Endothelial cell of umbilical vein (primary cell): ENCODE data around the gene LCN9. TPM values are rescaled to one million over a fixed set of nuclear protein-coding genes. Genes with fewer than 3 reads are reported as not detected.

ENCODE experiments used
- BruUV-seq: library from RNA; stranded (reverse); fragments of 400-500 nt; replicated peaks from 2 replicates; lab custom pipeline; 2021; lab: Mats Ljungman, UMichigan
- CTCF ChIA-PET: fragments of 300-600, 350-600 bp; sonication (Branson Sonifier 250); formaldehyde crosslinking; loops from one replicate; lab custom pipeline; 2021; ENCODE audit warnings: antibody characterized with exemption, inconsistent platforms; lab: Charles Lee
- POLR2A ChIA-PET: fragments of 300-600, 350-600 bp; sonication (Branson Sonifier 250); formaldehyde crosslinking; loops from one replicate; lab custom pipeline; 2021; ENCODE audit warnings: antibody characterized with exemption, inconsistent platforms; lab: Charles Lee
- DNase-seq: peaks from one replicate; pipeline ENCODE4 v3.0.0-alpha.2; 2011; ENCODE audit warnings: low read depth, low spot score
- FAIRE-seq: peaks from 2 replicates; lab custom pipeline; 2011; peaks lifted over from hg19 to GRCh38; lab: Jason Lieb, UNC
- H2AFZ ChIP-seq: 2 replicates; pipeline ENCODE4 v1.6.0; 2012; ENCODE audit warnings: low read depth, low read length, control low read depth, inconsistent platforms
- H3K27ac ChIP-seq: 2 replicates; pipeline ENCODE4 v1.5.1; 2011; ENCODE audit warnings: low read depth, mild to moderate bottlenecking, control low read depth, low read length, moderate library complexity; ENCODE audit not compliant: insufficient read depth
- H3K27me3 ChIP-seq, 2 experiments: 2 replicates each; pipeline versions ENCODE4 v1.6.0 to v1.6.1; 2011; ENCODE audit warnings: low read length in 2 of 2, mixed read lengths in 1 of 2; ENCODE audit not compliant: control insufficient read depth in 2 of 2, insufficient read depth in 2 of 2
- H3K36me3 ChIP-seq, 2 experiments: 2 replicates in 1 of 2; 3 replicates in 1 of 2; pipeline ENCODE4 v1.5.1; 2011; ENCODE audit warnings: low read length in 2 of 2, mild to moderate bottlenecking in 1 of 2, moderate library complexity in 1 of 2; ENCODE audit not compliant: control insufficient read depth in 2 of 2, insufficient read depth in 2 of 2; ENCODE audit errors: extremely low read depth in 1 of 2
- H3K4me1 ChIP-seq: 3 replicates; pipeline ENCODE4 v1.5.1; 2011; ENCODE audit warnings: mild to moderate bottlenecking, low read length; ENCODE audit not compliant: control insufficient read depth, insufficient read depth; ENCODE audit errors: extremely low read depth
- H3K4me2 ChIP-seq: 2 replicates; pipeline ENCODE4 v1.6.1; 2011; ENCODE audit warnings: low read length, control low read depth, mixed read lengths; ENCODE audit not compliant: insufficient read depth
- H3K4me3 ChIP-seq, 3 experiments: fragments of 200-600 bp in 1 of 3; sonication (generic), shearing (Covaris generic) in 1 of 3; replicated peaks in 1 of 3; 2 replicates each; pipeline ENCODE4 v1.5.1; 2011 to 2016; ENCODE audit warnings: control low read depth in 3 of 3, low read length in 3 of 3, mild to moderate bottlenecking in 2 of 3, inconsistent platforms in 1 of 3, low read depth in 1 of 3, moderate library complexity in 1 of 3; ENCODE audit not compliant: insufficient read depth in 1 of 3
- H3K79me2 ChIP-seq: 2 replicates; pipeline ENCODE4 v1.6.0; 2012; ENCODE audit warnings: low read length, inconsistent platforms; ENCODE audit not compliant: control insufficient read depth, insufficient read depth
- H3K9ac ChIP-seq: replicated peaks from 2 replicates; pipeline ENCODE3; 2011; ENCODE audit warnings: low read length, control low read depth; ENCODE audit not compliant: insufficient read depth; ENCODE audit errors: extremely low read depth
- H3K9me1 ChIP-seq: replicated peaks from 3 replicates; pipeline ENCODE4 v1.6.0; 2011; ENCODE audit warnings: mild to moderate bottlenecking, low read length; ENCODE audit not compliant: control insufficient read depth, insufficient read depth; ENCODE audit errors: extremely low read depth
- H3K9me3 ChIP-seq: replicated peaks from 2 replicates; pipeline ENCODE4 v1.5.1; 2012; ENCODE audit warnings: low read length, inconsistent platforms; ENCODE audit not compliant: control insufficient read depth, insufficient read depth
- H4K20me1 ChIP-seq: replicated peaks from 2 replicates; pipeline ENCODE3; 2011; ENCODE audit warnings: mild to moderate bottlenecking, low read length; ENCODE audit not compliant: control insufficient read depth, insufficient read depth; ENCODE audit errors: extremely low read depth
- EZH2 ChIP-seq: IDR thresholded peaks from 2 replicates; pipeline ENCODE4 v1.6.1; 2012; ENCODE audit warnings: borderline replicate concordance, low read depth, mild to moderate bottlenecking, moderate library complexity, low read length, inconsistent platforms; ENCODE audit not compliant: severe bottlenecking
- FOS ChIP-seq: IDR thresholded peaks from 2 replicates; pipeline ENCODE4 v1.6.1; 2011; ENCODE audit warnings: mild to moderate bottlenecking, low read length, moderate library complexity, borderline replicate concordance; ENCODE audit not compliant: insufficient read depth
- GATA2 ChIP-seq: IDR thresholded peaks from 2 replicates; pipeline ENCODE4 v1.7.0; 2011; ENCODE audit warnings: low read depth, mild to moderate bottlenecking, moderate library complexity, mixed read lengths, low read length; ENCODE audit not compliant: insufficient read length, insufficient read depth
- JUN ChIP-seq: IDR thresholded peaks from 2 replicates; pipeline ENCODE4 v1.6.1; 2011; ENCODE audit warnings: borderline replicate concordance, low read depth; ENCODE audit not compliant: insufficient read length, insufficient read depth
- MYC ChIP-seq: IDR thresholded peaks from one replicate; pipeline ENCODE4 v1.6.1; 2011; ENCODE audit warnings: mild to moderate bottlenecking, low read depth, low read length
- POLR2A ChIP-seq: IDR thresholded peaks from 2 replicates; pipeline ENCODE4 v1.6.1; 2012; ENCODE audit warnings: low read depth, mild to moderate bottlenecking, control low read depth, low read length
- POLR2AphosphoS5 ChIP-seq: IDR thresholded peaks from 2 replicates; pipeline ENCODE4 v1.6.1; 2012; ENCODE audit warnings: low read depth, mild to moderate bottlenecking, control low read depth, low read length, moderate library complexity; ENCODE audit not compliant: insufficient read depth
- dilution Hi-C: fragments of 300-500 bp; cut with MboI; formaldehyde crosslinking; loops from one replicate; pipeline ENCODE4 v1.15.0; 2019; ENCODE audit warnings: low sequenced_read_pairs; ENCODE audit not compliant: extremely low pct_ligation_motif_present
- intact Hi-C: fragments of 100-400 bp; cut with micrococcal nuclease; formaldehyde crosslinking; loops from one replicate; pipeline ENCODE4 v1.10.0; 2022
- polyA plus RNA-seq, 4 experiments: library from polyadenylated mRNA; depleted of rRNA in 3 of 4; stranded (reverse) in 3 of 4; unstranded in 1 of 4; fragments of >200 nt; gene quantifications; 2 replicates each; pipeline versions ENCODE4 v1.2.1 to v1.2.3, GENCODE V29; 2011 to 2012; ENCODE audit warnings: missing spikeins in 1 of 4
- total RNA-seq: library from RNA; stranded (reverse); gene quantifications from 2 replicates; pipeline ENCODE4 v1.2.3, GENCODE V29; 2021
- TF ChIP-seq, protein P1 (sequence below): IDR thresholded peaks from 2 replicates; pipeline ENCODE4 v1.6.1; 2011; ENCODE audit not compliant: insufficient read depth, insufficient read length
- TF ChIP-seq, protein P2 (sequence below), 2 donors: IDR thresholded peaks; 1 replicate in 1 of 2; 2 replicates in 1 of 2; pipeline ENCODE4 v1.5.1; 2011; ENCODE audit warnings: low read length in 2 of 2, mild to moderate bottlenecking in 2 of 2, moderate library complexity in 2 of 2, control low read depth in 1 of 2, inconsistent platforms in 1 of 2, low read depth in 1 of 2; ENCODE audit not compliant: insufficient read depth in 1 of 2; ENCODE audit errors: extremely low read depth in 1 of 2

The LCN9 gene
- total and polyA plus RNA-seq, 2 donors (not counting 3 experiments of a cell fraction or from before 2014, with no cell fraction given): not detected

DNA sequence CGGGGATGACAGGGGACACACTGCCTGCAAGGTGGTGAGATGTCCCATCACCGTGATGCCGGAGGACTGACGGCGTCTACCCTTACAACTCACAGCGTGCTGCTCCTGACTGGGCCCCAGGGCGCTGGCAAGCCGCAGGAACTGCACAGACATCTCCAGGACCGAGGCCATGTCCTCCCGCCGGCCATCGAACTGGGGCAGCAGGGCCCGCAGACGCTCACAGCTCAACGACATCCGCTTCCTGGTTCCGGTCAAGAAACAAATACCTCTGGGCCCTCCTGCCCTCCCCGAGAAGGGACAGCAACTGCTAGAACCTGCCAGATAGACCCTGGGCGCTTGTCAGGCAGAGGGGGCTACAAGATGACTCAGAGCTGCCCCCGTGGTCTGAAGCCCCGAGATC is 35.1 kb downstream of the LCN9 start:
- H3K9me3 ChIP-seq: no peaks in the 10 kb centered on the region
- peaks cover 2% of the 10 kb centered on the region for H3K4me1 ChIP-seq
- FAIRE-seq (no peak), DNase-seq (no peak)
- dilution Hi-C loops: no loop called here
- H3K4me3 ChIP-seq: no peak overlapping the region
- no peaks in the 10 kb centered on the region for H3K79me2 ChIP-seq
- CTCF ChIA-PET: no interaction called here
- H3K9me1 ChIP-seq: no peaks in the 10 kb centered on the region
- no peak overlapping the region for H3K9ac ChIP-seq
- no peaks in the 10 kb centered on the region for H4K20me1 ChIP-seq
- no peaks in the 10 kb centered on the region for H3K36me3 ChIP-seq
- H2AFZ ChIP-seq: no peak overlapping the region
- no peak overlapping the region for H3K4me2 ChIP-seq
- POLR2A ChIA-PET: no interaction called here
- intact Hi-C loops: no loop called here
- H3K27ac ChIP-seq: no peak overlapping the region
- no TSS peak for BruUV-seq
- H3K27me3 ChIP-seq: peaks cover 0 to 2% of the 10 kb centered on the region in 2 experiments
- TF ChIP-seq POLR2A (no peak), JUN (no peak), MYC (no peak), POLR2AphosphoS5 (no peak), GATA2 (no peak), EZH2 (no peak)
- TF ChIP-seq, protein P1, sequence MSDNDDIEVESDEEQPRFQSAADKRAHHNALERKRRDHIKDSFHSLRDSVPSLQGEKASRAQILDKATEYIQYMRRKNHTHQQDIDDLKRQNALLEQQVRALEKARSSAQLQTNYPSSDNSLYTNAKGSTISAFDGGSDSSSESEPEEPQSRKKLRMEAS: no peak

DNA sequence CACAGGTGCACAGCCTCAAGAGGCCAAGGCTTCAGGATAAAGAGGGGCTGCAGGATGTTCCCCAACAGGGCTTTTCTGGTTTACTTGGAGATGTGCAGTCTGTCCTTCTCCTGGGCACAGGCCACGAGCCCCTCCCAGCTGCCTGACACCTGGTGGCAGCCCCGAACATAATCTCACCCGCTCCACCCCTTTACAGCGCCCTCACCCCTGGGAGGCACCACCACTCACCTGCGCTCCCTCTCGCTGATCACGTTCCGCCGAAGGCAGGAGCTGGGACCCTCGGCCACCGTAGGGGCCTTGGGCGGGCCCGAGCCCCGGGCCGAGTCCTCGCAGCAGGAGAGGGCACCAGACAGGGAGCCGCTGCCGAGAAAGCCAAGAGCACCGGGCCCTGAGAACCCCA is 35.7 kb downstream of the LCN9 start:
- Histone ChIP-seq H3K4me3 (no peak overlapping the region), H3K9me1 (no peaks in the 10 kb centered on the region), H3K36me3 (no peaks in the 10 kb centered on the region), H3K27me3 (peaks cover 0 to 2% of the 10 kb centered on the region in 2 experiments), H3K27ac (no peak overlapping the region), H4K20me1 (no peaks in the 10 kb centered on the region), H3K4me1 (peaks cover 2% of the 10 kb centered on the region), H3K79me2 (no peaks in the 10 kb centered on the region), H3K4me2 (no peak overlapping the region), H2AFZ (no peak overlapping the region), H3K9ac (no peak overlapping the region), H3K9me3 (no peaks in the 10 kb centered on the region)
- intact Hi-C loops: no loop called here
- DNase-seq (no peak), FAIRE-seq (no peak)
- TF ChIP-seq POLR2A: no peak
- TF ChIP-seq GATA2: no peak
- no peak for TF ChIP-seq JUN
- TF ChIP-seq, protein P2, sequence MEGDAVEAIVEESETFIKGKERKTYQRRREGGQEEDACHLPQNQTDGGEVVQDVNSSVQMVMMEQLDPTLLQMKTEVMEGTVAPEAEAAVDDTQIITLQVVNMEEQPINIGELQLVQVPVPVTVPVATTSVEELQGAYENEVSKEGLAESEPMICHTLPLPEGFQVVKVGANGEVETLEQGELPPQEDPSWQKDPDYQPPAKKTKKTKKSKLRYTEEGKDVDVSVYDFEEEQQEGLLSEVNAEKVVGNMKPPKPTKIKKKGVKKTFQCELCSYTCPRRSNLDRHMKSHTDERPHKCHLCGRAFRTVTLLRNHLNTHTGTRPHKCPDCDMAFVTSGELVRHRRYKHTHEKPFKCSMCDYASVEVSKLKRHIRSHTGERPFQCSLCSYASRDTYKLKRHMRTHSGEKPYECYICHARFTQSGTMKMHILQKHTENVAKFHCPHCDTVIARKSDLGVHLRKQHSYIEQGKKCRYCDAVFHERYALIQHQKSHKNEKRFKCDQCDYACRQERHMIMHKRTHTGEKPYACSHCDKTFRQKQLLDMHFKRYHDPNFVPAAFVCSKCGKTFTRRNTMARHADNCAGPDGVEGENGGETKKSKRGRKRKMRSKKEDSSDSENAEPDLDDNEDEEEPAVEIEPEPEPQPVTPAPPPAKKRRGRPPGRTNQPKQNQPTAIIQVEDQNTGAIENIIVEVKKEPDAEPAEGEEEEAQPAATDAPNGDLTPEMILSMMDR (IDR thresholded peaks at IDR 0.05; ENCODE audit: extremely low read depth in 1 of 2, insufficient read depth in 1 of 2, low read depth in 1 of 2, low read length in 2 of 2): no peak
- TF ChIP-seq MYC: no peak
- no peak for TF ChIP-seq FOS
- TF ChIP-seq, protein P1: no peak
- TF ChIP-seq EZH2: no peak
- no TSS peak for BruUV-seq
- ChIA-PET CTCF (no interaction called here), POLR2A (no interaction called here)
- dilution Hi-C loops: no loop called here
